Fibroblast of skin of right biceps (primary cell): ENCODE measurements around the gene DCAF4L1.

ENCODE experiments used
- DNase-seq: peaks from one replicate; pipeline ENCODE4 v3.0.0-alpha.2; 2013

The DCAF4L1 gene, protein sequence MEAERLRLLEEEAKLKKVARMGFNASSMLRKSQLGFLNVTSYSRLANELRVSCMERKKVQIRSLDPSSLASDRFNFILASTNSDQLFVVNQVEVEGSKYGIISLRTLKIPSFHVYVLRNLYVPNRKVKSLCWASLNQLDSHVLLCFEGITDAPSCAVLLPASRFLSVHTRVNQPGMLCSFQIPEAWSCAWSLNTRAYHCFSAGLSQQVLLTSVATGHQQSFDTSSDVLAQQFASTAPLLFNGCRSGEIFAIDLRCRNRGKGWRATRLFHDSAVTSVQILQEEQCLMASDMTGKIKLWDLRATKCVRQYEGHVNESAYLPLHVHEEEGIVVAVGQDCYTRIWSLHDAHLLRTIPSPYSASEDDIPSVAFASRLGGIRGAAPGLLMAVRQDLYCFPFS

DNA sequence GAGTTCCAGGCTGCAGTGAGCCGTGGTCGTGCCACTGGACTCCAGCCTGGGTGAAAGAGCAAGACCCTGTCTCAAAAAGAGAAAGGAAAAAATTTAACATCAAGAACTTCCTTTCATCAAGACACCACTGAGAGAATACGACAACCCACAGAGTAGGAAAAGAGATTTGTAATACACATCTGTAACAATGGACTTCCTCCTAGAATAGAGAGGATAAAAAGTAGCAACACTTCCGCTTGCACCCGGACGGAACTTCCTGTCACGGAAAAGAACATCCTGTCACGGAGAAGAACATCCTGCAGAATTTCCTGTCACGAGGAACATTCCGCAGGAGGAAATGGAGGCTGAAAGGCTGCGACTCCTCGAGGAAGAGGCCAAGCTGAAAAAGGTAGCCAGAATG, at the start of gene DCAF4L1:
DCAF4L1 (plus strand) TSS at position 301 of the 400 bp plus-strand sequence; CDS start at position 338, 37 bp downstream.
- DNase-seq = no peak

DNA sequence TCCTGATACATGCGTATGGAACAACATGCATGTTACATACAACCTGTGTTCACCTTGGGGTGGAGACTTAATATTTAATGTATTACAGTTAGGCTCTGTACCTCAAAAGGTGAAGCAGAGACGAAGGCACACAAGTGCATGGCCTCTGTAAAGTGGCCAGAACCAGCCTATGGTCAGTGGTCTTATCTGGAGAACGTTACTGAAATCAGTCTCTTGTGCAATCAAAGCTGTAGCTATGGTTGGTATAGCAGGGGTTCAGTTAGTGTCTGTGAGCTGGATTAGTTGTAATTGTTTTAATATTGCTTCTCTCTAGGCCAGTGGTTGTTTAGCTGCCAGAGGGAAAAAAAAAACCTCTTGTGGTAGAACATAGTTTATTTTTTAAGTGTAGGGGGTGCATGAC, 48.6 kb upstream of the DCAF4L1 start:
- DNase-seq = no peak

DNA sequence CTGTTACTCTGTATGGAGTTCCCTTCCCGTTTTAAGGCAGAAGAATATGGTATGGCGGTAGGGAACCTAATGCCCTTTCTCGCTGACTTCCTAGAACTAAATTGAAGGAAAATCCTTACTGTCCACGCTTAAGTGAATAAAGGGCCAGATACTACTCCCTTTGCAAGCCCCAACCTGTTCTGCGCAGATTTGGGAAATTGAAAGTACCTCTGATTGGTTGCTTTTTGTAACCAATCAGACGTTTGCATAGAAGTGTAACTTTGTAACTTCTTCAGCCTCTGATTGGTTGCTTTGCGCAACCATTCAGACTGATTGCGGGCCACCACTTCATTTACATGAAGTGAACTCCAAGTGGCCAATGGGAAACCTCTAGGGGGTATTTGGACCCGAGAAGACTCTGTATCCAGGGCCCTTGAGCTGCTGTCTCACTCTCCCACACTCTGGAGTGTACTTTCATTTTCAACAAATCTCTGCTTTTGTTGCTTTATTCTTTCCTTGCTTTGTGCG, 47.5 kb upstream of the DCAF4L1 start:
- DNase-seq = no peak

DNA sequence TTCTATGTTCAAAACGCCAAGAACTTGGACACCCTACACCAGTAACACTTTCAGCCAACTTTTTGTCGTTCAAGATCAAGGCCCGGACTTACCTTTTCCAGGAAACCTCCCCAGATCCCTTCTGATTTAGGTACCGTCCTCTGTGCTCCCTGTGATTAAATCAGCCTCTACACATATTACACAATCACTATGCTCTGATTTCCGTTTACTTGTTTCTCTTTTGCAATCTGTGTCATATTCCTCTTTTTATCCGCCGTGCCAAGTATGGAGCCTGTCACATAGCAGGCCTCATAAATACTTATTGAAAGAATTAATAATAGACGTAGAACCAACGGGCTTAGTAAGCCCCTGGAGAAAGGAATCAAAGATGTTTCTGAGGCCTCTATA, 47.0 kb upstream of the DCAF4L1 start:
- DNase-seq = no peak

DNA sequence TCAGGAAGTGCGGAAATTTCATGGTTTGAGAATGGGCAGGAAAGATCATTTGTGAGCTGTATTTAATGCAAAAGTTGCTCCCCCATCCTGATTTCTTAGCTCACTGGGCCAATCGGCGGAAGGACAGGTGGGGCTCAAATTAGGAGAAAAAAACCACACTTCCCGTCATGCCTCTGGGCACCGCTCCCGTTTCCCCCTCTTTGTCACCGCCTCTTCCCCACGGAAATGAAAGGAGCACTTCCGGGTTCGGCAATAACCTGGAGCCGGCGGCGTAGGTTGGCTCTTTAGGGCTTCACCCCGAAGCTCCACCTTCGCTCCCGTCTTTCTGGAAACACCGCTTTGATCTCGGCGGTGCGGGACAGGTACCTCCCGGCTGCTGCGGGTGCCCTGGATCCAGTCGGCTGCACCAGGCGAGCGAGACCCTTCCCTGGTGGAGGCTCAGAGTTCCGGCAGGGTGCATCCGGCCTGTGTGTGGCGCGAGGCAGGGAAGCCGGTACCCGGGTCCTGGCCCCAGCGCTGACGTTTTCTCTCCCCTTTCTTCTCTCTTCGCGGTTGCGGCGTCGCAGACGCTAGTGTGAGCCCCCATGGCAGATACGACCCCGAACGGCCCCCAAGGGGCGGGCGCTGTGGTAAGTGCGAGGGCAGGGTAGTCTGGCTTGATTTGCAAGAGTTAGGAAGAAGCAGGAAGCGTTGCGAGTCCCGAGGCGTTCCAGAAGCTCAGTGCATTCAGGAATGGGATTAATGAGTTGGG, 46.5 kb upstream of the DCAF4L1 start, which contains the start of gene TMEM33:
TMEM33 (plus strand) TSS at position 529 of the 751 bp plus-strand sequence; CDS start at position 585, 56 bp downstream.
- peak; percentile 87 for DNase-seq

DNA sequence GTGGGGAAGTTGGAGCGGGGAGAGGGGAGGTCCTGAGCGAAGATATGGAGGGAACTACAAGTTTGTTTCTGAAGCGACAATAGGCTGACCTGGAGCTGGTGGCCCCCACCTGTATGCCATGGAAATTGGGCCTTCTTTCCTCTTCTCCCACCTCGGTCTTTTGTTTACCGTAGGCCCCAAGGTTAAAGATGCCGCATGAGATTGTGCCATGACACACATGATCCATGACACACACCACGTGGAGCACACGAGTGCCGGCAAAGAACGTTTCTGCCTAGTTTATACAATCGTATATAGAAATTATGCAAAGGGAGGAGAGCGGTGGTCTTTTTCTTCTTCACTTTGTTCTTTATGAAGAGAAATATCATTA, 45.9 kb upstream of the DCAF4L1 start:
- DNase-seq = peak; percentile 8

DNA sequence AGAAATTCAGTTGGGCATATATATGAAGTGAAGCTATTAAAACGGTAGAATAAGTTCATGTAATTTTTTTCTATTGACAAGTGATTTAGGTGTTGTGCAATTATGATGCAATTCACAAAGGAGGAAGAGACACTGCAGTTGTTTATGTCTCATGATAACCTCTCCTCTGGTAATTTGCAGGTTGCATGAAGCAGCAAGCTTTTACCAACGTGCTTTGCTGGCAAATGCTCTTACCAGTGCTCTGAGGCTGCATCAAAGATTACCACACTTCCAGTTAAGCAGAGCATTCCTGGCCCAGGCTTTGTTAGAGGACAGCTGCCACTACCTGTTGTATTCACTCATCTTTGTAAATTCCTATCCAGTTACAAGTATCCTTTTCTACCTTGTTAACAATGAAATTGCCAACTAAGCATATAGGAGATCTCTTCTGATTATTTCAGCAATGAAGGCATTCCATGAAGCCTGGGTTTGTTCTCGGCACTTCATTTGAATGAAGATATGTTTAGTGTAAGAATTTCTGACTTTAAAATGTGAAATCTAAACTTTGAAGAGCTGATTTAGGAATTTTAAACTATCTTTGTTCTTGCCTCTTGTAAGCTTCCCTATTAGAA, 42.4 kb upstream of the DCAF4L1 start:
- DNase-seq = no peak

DNA sequence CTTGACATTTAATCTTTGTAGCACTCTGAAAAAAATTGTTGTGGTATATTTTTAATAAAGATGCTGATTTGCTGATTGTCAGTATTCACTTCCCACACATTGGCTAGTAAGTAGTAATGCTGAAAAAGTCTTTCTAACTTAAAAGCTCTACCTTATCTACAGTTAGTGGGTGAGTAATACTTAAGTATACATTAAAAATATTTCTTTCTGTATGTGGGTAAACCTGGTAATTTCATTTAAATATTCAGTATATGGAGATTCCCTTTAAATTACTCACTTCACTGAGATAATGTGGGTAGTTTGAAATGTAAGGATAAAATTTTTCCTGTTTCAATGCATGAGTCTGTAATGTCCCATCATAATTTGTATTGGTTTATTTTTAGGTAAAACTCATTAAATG, 40.7 kb upstream of the DCAF4L1 start:
- no peak for DNase-seq

DNA sequence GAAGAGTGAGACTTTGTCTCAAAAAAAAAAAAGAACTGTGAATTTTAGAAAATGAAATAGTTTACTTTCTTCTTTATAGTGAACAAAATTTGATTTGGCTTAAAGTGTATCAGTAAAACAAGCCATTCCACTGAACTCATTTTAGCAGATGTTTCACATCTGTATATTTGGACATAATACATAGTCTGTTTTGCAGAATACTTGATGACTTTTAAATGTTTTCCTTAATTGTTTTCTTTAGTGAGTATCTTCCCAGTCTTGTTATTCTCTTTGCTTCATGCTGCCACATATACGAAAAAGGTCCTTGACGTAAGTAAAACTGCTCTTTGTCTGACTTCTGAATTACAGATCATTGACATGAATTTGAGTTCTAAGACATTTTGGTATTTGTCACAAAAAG, 38.0 kb upstream of the DCAF4L1 start:
- no peak for DNase-seq

DNA sequence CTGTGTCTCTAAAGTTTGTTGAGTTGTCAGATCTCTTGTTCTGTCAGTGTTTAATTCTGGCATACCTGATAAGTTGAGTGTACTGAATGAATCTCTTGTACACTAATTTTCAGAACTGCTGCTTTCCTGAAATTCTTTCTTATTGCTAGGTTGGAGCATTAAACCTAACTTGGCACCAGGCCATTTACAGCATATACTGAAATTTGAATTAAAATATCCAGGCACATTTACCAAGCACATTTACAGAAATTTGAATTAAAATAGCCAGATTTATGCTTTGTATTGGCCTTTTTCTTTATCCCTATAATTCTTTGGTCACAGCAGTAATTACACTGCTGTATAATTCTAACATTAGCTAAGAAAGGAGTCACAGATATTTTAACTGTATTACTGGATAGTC, 37.5 kb upstream of the DCAF4L1 start:
- DNase-seq = no peak

DNA sequence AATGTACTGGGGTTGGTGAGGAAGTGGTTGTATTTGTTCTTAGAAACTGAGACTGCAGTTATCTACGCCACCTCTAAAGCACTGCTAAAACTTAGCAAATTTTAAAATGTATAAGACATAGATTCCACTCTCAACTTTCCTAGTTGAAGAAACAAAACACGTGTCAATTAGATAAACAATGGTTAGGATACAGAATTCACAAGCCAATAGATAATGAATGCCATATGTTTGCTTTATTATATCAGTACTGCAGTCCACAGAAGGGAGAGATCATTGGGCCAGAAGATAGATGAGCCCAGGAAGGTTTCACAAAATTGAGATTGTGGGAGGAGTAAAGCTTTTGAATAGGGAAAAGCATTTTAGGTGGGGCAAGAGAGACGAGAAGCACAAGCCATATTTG, 32.0 kb upstream of the DCAF4L1 start:
- DNase-seq = no peak

DNA sequence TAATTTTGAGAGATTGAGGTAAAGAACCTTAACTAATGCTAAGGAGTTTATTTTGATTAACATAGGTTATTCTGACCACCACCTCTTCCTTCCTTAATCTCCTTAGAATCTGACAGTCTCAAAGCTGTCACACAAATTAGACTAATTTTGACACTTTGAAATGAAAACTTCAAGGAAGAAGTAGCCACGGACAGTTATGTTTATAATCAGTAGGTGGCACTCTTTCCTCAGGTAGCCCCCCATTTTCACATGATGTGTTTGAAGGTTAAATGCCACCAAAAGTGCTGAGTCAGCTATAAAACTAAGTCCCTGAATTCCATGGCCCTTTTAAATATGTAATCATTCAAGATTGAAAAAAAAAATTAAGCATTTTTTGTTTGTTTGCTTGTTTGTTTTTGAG, 23.9 kb upstream of the DCAF4L1 start:
- DNase-seq = peak; percentile 21

DNA sequence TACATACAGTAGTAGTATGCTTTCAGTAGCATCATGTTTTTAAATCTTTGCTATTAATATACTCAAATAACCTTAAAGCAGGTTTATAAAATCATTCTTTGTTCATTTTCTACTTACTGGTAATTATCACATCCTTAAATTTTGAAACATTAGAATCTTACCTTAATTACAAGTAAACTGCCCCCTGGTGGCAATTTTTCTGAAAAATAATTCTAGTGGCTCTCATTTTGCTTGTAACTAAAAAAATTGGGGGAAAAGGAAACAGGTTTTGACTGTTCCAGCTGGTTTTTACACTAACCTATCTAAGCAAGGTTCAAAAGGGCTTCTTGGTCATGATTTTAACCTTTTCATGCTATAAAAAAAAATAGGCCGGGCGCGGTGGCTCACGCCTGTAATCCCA, 18.5 kb upstream of the DCAF4L1 start:
- DNase-seq = peak; percentile 20

DNA sequence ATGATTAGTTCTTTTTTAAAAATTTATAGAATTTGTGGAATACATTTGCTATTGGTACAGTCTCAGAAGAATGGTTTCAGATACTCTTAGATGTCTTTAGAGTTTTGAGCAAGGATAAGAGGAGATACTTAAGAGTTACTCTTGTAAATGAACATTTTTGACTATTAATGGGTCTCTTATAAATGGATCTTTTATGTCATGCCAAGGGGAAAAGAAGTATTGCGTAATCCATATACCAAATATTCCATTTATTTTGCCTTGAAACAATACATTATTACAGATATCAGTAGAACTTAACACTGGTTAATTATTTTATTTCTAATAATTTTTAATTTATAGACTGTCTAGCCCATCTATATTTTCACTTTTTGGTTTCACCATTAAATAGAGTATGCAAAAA, 17.2 kb upstream of the DCAF4L1 start:
- no peak for DNase-seq

DNA sequence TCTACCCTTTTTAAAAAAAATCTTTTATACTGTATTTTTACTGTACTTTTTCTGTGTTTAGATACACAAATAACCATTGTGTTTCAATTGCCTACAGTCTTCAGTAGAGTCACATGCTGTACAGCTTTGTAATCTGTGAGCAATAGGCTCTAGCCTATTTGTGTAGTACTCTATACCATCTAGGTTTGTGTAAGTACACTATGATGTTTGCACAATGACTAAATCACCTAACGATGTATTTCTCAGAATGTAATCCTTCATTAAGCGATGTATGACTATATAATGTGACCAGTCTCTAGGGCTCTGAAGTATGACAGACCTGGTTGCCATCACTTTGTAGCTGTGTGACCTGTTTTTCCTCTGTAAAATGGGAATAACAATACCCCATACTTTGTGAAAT, 14.2 kb upstream of the DCAF4L1 start:
- DNase-seq = no peak

DNA sequence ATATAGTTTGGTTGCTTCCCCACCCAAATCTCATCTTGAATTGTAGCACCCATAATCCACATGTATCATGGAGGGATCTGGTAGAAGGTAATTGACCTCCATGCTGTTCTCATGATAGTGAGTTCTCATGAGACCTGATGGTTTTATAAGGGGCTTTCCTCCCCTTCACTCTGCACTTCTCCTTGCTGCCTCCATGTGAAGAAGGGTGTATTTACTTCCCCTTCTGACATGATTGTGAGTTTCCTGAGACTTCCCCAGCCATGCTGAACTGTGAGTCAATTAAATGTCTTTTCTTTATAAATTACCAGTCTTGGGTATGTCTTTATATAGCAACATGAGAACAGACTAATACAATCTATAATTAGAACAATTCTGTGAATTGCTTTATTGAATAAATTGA, 11.9 kb upstream of the DCAF4L1 start:
- no peak for DNase-seq

DNA sequence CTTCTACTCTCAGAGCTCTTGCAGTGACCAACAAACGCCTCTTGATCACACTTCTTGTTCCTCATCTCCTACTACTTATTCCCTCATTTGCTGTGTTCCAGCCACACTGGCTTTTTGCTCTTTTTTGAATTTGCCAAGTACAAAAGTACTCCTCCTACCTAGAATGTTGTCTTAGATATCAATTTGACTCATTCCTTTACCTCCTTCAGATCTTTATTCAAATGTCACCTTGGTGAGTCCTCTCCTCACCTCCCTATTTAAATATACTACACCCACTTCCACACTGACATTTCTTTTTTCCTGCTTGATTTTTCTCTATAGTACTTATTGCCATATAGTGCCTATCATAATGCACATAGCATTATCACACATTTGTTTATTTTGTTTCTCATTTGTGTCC, 6.2 kb upstream of the DCAF4L1 start:
- no peak for DNase-seq

DNA sequence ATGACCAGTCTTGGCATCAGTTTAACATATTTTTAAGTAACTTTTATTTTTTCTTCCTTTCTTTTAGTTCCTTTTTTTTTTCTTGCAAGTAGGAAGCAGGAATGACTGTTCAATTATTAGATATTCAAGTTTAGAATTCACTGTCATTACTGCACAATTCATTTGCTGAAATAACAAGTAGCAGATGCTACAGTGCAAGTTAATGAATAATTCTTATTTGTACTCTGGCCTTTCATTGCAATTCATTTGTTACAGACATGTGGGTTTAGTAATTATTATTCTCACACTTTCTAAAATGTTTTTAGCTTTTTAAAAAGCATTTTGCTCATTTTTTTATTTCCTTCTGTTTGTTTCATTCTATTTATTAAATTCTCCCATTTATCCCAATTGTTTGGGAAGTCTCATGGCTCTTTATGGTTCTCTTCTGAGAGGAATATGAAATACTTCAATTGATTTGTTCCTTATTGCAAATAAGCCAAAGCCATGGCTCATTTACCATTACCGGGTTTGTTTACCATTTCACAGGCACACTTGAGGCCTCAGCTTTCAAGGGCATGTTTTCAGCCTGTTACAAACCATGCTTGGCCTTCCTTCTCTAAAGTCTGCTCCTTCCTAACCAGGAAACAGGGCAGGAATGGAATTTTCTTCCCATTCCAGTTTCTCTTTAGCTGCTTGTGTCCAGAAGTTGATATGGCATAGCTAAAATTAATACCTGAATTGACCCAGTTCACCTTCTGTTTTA, 4.6 kb upstream of the DCAF4L1 start:
- DNase-seq = no peak

DNA sequence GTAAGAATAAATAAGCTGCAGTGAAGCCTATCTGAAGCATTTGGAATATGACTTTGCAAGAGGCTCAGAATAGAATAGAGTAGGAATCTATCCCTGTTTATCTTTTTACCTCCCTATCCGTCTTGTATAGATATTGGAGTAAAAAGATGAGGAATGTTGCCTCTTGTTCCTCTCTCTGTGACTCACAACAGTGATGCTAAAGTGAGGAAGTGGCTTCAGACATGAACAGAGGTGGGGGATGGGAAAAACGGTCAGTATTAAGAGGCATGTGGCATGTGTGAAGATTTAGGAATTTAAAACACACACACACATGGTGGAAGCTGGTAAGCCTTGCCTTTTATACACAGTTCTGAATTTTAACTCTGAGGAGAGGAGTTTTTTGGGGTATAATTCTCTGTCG, 3.8 kb upstream of the DCAF4L1 start:
- peak; percentile 80 for DNase-seq

DNA sequence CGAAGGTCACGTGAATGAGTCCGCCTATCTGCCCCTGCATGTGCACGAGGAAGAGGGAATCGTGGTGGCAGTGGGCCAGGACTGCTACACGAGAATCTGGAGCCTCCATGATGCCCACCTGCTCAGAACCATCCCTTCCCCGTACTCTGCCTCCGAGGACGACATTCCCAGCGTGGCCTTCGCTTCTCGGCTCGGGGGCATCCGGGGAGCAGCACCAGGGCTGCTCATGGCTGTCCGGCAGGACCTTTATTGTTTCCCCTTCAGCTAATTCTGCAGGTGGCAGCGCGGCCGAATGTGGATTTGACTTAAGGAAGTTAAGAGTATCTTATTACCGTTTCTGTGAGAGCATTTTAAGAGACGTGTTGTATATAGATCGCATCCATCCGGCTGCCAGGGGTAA, 1.2 kb downstream of the DCAF4L1 start:
- no peak for DNase-seq

DNA sequence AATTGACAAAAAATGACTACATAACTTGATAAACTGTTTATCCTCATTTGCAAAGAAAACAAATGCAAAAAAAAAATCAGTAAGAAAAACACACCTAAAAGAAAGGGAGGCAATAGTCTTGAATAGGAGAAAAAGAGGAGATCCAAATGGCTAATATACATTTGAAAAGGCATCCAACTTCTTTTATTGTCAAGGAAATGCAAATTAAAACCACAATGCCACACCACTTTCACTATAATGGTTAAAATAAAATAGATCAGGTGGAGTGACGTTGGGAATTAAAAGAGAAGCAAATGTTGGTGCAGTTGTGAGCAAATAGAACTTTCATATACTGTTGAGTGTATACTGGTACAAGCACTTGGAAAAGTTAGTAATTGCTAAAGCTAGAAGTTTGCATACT, 3.6 kb downstream of the DCAF4L1 start:
- no peak for DNase-seq

DNA sequence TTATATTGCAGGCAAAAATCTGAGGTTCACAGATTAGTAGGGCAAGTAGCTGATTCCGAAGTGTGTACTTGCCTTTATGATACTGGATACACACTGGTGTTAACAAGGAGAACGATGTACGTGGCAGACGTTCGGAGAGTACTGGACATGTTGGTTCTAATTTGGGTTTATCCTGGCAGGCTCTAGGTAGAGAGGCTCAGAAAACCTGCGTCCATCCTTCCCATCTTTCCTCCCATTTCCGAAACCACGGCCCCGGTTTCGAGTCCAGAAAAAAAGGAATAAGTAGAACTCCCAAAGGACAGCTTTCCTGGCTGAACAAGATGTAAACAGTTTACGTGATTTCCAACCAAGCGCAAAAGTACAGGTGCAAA, 8.4 kb downstream of the DCAF4L1 start:
- no peak for DNase-seq
